GM18868 (cell line): ENCODE results near the gene GRAMD1B.

Source experiments
- ATAC-seq: cut with Tn5 transposase; IDR thresholded peaks from one replicate; pipeline ENCODE4 v1.9.1; 2021; ENCODE audit warnings: mild to moderate bottlenecking, moderate library complexity; ENCODE audit not compliant: unreplicated experiment

GRAMD1B gene

DNA sequence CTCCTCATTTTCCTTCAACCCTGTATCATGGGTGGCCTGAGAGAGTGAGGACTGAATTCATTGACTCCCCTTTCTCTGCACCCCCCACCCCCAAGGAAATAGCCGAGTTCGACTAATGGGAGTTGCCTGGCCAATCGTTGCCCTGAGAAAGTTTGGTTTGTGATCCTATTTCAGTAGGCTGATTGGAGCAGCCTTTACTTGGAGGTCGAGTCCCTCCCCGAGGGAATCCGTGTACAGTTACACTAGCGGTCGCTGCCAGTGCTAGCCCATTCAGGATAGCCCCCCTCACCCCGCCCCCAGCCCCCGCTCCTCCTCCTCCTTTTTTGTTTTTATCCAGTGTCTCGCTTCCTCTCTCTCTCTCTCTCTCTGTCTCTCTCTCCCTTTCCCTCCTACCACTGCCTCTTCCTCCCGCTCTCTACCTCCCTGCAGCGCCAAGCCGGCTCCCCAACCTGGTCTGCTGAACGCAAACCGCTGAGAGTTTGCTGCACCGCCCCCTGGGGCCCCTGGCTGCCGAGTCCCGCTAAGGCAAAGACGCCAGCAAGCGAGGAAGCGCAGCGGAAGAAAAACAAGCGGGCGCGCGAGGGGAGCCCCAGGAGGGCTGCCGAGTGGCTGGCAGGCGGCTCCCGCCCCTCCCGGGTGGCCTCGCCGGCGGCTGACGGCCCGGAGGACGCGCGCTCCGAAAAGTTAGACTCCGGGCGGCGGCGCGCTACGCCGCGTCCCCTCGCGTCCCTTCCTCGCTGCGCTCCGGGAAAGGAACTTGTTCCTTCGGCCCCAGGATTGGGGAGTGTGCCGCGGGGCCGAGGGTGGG lies at the start of gene GRAMD1B:
Gene GRAMD1B (plus strand): TSS at position 357 of the 808 bp plus-strand sequence. CDS start 524 bp downstream, outside the sequence.
- ATAC-seq = peak; percentile 72

DNA sequence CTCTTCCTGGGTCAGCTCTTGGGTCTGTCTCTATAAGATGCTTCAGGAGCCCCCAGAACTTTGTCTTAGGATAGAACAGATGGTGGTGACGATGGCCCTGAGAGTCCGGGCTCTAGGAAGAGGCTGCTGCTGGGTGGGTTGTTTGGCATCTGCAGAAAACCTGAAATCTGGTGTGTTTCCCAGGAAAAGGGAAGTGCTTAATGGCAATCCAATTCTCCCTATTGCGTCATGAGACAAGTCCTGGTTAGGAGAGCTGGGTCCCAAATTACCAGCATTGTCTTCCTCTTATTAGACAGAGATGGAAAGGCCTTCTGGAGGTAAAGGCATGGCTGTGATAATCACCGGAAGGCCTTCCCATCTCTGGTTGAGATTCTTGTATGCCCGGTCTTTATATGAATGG lies 48.9 kb upstream of the GRAMD1B start:
- ATAC-seq = no peak

DNA sequence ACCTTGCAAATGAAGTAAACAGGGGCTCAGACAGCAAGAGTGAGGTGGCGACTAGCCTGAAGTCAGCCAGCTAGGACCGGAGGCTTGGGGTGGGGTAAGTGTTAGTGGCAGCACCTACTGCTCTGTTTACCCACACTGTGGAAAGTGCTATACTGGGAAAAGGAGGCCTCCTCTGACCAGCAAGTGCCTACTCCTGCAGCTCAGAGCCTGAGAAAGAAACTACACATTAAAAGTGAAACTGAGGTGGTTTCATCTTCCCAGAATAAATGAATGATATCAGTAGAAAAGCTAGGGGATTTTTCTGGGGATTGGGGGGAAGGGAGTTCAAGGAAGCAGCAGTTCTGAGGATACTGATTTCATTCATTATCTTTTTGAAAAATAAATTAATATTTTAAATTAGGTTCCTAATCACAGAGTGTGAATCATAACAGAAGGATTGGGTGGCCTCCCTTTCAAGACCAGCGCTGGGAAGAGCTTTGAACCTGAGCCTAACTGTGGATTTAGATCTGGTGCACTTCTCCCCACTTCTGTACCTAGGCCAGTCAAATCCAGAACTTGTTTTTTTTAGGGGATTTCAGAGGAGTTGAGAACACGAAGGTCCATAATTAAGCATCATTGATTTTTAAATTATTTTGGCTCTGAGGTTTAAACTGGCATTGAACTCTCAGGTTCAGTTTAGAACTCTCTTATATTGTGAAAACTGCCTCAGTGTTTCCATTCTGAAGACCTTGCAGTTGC lies 48.1 kb upstream of the GRAMD1B start:
- peak; percentile 77 for ATAC-seq

DNA sequence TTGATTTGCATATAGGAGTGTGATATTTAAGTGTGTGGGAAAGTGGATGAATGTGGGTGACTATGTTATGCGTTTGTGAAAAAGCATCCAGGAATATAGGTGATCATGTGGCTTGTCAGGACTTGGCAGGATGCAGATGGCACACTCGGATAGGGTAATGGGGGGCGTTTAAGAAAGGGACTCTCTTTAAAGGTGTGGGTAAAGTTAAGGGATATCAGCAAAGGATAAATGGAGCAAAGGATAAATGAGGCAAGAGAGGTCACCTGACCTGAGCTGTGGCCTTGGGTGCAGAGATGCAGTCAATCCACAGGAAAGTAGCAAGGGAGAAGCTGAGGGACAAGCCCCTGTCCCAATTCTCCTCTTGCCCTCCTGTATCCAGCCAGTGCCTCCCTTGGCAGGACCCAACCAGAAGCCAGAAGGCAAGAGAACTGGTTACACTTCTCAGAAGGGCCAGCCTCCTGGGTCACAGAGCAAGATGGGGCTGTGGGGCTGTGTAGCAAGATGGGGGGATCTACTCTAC lies 47.5 kb upstream of the GRAMD1B start:
- ATAC-seq = no peak

DNA sequence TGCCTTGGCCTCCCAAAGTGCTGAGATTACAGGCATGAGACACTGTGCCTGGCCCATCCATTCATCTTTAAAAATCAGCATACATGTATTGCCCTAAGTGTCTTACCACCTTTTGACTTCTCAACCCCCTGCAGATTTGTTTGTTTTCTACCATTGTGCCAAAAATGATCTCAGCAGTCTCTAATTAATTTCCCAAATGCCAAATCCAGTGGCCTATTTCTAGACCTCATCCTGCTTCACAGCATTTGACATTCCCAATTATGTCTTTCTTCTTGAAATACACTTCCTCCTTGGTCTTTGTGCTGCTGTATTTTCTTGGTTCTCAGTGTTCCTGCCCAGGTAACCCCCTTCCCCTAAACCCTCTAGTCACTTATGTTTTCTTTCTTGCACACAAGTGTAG lies 46.0 kb upstream of the GRAMD1B start:
- no peak for ATAC-seq

DNA sequence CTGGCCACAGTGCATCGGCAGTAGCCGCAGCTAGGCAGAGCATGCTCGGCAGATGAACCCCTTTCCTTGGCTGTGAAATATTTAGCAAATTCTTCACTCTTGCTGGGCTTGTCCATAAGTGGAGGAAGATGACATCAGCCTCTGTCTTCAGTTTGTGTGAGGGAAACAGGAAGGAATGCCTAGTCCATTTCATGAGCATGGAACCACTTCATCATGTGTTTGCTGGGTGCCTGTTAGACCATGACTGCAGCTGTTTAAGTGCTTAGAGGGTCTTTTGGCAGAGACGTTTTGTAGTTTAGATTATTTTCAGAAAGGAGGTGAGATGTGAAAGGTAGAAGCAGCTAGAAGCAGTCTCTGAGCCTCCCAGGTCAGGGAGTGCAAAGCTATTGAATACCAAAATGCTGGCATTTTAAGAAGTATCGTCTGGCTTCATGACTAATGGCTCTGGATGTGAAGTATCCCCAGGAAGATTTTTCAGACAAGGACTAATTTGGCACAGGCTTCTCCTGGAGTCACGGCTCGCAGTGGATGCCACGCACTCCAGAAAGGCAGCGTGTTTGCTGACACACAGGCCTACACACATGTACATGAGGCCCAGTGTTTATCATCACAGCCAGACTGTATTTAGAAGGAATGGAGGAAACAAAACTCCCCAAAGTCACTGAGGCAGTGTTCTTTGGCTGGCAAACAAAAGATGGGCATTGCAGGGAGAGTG lies 43.1 kb upstream of the GRAMD1B start:
- ATAC-seq = no peak

DNA sequence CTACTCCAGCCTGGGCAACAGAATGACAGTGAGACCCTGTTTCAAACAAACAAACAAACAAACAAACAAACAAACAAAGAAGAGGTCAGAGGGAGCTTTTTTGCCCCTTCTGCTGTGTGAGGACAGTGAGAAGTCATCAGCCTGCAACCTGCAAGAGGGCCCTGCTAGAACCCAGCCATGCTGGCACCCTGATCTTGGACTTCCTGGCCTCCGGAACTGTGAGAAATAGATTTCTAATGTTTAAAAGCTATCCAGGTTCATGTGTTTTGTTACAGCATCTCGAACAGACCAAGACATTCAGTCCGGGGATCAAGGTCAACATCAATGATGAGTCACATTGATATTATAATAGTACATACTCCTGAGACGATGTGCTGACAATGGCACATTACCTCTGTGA lies 41.4 kb upstream of the GRAMD1B start:
- ATAC-seq = no peak

DNA sequence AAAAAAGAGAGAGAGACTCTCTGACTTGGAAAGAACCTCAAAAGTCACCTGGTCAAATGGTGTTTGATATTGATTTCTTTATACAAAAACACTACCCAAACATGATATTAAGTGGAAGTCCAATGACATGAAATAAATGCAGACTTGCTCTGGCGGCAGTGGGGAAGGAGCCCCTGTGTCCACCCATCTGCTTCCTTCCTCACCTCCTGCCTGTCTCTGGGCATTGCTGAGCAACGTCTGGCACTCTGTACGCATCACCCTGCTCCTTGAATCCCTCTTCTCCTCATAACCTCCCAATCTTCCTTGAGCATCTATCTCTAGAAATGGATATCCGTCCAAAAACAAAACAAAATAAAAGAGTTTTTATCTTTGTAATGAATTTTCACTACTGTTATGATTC lies 39.9 kb upstream of the GRAMD1B start:
- no peak for ATAC-seq

DNA sequence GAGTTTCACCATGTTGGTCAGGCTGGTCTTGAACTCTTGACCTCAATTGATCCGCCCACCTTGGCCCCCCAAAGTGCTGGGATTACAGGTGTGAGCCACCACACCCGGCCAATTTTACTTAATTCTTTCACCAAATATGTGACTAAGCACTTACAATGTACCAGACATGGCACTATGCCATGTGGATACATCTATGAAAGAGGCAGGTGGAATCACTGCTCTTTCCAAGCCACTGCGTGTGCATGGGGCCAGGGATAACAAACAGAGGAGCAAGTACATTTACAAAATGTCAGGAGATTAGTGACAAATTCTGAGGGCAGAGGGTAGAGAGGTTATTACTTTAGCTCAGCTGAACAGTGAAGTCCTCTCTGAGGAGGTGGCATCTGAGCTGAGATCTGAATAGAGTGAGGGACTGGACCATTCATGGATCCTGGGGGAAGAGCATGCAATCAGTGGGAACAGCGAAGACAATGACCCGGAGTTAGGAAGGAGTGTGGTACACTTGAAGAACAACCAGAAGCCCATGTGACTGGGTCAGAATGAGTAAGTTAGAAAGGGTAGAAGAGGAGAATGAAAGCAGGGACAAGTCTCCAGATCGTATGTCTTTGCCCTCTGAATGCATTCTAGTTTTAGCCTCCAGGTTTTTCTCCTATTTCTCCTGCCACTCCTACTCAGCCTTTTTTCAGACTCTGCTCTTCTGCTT lies 38.3 kb upstream of the GRAMD1B start:
- ATAC-seq = no peak

DNA sequence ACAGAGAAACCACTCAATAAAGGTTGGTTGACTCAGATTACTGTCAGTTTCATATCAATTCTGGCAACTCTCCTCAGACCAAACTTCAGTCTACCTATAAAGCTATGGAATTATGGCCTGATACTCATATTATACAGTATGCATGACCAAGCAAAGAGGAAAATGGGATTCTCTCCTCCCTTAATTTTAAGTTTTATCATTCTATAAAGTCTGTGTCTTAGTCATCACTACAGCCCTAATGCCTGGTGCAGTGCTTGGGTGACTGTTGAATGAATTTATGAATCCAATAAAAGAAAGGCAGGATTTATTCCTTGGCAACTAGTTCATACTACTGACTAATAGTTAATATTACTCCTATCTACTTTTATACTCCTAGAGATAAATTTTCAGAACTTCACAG lies 37.6 kb upstream of the GRAMD1B start:
- peak; percentile 16 for ATAC-seq

DNA sequence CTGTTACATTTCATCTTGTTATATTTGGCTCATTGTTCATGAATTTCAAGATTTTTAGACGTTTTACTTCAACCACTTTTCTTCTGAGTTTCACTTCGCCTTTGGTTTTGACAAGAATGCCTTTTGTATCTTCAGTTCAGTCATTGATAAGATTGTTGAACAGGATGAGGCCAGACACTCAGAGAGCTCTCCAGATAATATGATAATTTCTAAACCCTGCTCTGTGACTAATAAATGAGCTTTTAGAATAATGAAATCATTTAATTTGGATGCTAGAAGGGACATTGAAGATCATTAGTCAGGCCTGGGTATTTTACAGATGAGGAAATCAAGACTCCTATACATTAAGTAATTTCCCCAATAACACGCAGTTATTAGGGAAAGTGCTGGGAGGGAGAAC lies 37.2 kb upstream of the GRAMD1B start:
- peak; percentile 62 for ATAC-seq

DNA sequence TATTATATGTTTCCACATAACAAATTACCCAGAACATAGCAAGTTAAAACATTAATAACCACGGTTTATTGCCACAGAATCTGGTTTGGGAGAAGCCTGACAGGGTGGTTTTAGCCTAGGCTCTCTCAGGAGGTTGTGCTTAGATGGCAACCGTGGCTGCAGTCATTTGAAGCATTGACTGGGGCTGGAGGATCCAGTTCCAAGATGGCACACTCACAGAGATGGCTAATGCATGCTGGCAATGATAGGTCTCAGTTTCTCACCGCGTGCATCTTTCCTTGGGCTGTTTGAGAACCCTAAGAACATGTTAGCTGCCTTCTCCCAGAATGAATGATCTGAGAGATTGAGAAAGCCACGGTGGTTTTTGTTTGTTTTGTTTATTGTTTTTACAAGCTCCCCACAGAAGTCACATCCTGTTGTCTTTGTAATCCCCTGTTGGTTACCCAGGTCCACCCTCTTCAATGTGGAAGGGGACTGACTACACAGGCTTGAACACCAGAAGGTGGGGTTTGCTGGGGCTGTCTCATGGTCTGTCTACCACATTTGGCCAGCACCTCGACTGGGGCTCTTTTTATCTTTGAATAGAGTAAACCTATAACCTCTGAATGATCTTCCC lies 36.6 kb upstream of the GRAMD1B start:
- ATAC-seq = no peak

DNA sequence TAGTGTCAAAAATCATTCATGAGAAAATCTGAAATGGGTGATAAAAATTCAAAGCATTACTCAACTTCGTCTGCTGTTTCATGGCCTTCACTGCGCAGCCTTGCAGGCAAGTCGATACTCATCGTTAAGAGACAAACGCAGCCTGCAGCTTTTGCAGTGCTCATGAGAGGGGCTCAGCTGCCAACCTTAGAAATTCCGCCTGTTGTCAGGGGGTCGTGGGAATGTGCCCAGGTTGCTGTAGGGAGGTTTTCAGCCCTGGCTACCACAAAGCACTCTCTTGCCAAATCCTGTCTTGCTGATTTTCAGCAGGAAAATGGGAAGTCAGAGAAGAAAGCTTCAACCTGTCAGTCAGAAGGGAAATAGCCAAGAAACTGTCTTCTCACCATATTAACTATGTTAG lies 25.4 kb upstream of the GRAMD1B start:
- ATAC-seq = no peak

DNA sequence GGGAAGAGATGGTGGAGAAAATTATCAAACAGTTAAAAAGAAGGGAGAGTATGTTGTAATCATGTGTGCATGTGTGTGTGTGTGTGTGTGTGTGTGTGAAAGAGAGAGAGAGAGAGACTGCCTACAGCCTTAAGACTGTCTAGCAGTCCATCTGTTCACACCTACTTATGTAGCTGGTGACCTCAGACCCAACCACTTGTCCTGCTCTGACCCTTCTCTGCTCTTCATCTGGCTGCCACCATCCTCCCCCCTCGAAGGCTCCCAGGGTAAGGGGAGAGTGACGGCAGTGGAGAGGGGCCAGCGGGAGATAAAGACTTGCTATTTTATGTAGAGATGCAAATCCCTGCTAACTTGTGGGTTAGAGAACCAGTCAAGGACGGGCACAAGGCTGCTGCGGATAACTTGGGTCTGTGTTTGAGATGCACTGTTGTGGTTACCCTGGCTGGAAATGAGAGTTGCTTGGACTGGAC lies 24.9 kb upstream of the GRAMD1B start:
- no peak for ATAC-seq

DNA sequence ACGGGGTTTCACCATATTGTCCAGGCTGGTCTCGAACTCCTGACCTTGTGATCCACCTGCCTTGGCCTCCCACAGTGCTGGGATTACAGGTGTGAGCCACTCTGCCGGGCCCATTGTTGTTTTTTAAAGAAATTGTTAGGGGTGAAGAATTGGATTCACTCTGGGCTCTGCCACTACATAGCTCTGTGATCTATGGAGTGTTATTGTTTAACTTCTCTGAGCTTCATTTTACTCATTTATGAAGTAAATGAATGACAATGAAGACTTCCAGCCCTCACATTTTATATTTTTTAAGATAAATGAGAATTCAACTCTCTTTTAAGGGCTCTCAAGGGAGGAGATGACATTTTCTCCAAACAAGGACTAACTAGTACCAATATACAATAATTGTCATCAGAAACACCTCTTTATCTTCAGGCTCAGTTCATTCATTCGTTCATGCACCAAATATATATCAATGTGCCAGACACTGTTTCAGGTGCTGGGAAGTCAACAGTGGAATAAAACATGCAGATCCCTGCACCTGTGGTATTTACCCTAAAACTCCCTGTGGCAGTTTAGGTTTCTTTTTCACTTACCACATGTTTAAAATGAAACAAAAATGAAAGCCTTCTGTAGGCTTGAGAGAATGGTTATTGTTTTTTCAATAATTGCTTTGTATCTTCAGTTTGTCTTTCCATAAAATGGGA lies 23.5 kb upstream of the GRAMD1B start:
- ATAC-seq = peak; percentile 47

DNA sequence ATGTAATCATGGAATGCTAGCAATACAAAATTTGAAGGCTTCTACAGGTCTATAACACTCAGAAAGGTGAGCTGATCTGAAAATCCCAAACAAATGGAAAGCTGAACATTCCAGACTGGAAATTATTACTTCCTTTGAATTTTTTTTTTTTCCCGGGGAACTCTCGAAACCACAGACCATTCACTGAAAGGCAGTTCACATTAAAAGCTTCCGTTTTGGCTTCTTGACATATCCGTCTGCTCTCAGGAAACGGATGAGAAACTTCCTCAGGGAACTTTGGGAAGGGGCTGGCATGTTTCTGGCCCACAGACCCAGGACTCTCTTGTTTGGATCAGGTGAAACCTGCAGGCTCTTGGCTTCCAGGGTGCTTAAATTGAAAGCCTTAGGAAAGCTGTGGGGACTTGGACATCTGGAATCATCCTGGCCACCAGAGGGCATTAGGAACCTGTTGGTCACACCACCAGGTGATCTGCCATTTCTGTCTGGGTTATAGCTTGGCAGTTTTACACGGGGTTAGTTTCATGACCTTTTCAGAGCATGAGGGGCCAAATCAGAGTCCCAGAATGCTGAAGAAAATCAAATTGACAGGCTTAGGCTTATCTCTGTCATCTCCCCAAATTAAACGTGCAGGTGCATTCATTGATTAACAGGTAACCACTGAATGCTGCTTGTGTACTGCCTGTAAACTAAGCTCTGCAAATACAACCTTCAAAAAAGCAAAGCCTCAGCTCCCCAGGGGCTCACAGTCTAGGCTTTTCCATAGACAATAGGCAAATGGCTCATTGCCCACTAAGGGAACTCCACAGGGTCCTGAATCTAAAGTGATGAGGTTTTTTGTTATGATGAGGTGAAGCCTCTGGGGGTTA lies 22.7 kb upstream of the GRAMD1B start:
- ATAC-seq = no peak

DNA sequence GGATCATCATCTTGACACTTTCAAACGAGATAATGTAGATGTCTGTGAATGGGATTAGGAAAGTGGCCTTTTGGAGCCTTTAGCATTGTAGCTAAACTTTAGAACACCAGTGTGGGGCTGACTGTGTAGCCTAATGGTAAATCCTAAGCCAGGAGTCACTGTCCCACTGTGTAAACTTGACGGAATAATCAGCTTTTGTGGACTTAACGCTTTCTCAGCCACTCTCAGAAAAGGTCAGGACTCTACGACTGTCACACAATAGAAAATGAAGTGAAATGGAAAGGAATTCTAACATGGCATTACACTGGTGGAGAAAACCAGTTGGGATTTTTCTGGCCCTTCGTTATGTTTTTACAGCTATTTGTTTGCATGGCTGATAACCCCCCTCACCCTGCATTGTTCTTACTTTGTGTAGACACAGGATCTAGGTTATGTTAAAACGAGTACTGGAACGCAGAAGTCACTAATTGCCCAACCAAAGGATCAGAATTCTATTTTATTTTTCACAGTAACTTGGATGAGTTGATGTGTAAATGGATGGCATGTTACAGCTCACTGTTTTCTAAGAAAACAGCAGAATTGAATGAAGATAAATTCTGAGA lies 22.0 kb upstream of the GRAMD1B start:
- ATAC-seq = no peak
